ENCODE results near the gene ISOC2. TPM values are rescaled to one million over a fixed set of nuclear protein-coding genes. Genes with fewer than 3 reads are reported as not detected.

ISOC2 gene
- total and polyA plus RNA-seq, 4 experiments from 2014 or later = 9.9 to 29.4 (median 19.2) TPM

DNA sequence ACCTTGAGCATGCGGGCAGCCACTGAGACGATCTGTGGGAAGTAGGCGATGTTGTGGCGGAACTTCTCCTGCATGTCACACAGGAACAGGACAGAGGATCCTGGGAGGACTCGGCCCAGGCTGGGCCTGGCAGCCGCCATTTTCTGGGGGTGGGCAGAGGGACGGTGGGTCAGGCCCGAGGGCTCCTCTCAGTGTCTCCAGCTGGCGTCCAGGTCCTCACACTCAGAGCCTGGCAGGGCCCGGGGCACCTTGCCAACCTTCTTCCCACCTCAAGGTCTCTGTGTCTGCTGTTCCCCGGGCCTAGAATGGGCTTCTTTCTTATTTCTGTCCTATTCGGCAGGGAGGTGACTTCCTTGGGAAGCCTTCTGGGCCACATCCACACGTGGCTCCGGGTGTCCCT lies 5.1 kb downstream of the ISOC2 start:
- H3K36me3 Mint-ChIP-seq = peaks cover 3 to 8% of the 10 kb centered on the region in 2 donors
- H3K27ac Mint-ChIP-seq = no peak overlapping the region
- Histone ChIP-seq H3K36me3 (ENCODE audit: insufficient read depth, low read length) (no peaks in the 10 kb centered on the region), H3K27me3 (ENCODE audit: insufficient read depth, low read length) (no peaks in the 10 kb centered on the region), H3K4me3 (ENCODE audit: low read length in 2 of 2) (no peak overlapping the region), H3K9me3 (ENCODE audit: control insufficient read depth in 1 of 2, low read length in 2 of 2) (no peaks in the 10 kb centered on the region), H3K27ac (ENCODE audit: low read depth, low read length) (no peak overlapping the region), H3K4me1 (ENCODE audit: insufficient read depth, low read length) (peaks cover 22% of the 10 kb centered on the region)
- H3K9me3 Mint-ChIP-seq = no peaks in the 10 kb centered on the region
- ChIA-PET CTCF (ENCODE audit: partially characterized antibody) (no interaction called here), POLR2A (ENCODE audit: partially characterized antibody) (no interaction called here)
- peaks cover 7 to 15% of the 10 kb centered on the region in 2 donors for H3K27me3 Mint-ChIP-seq
- DNase-seq = peak in 1 of 5 donors; percentile 29
- intact Hi-C loops (cut with micrococcal nuclease) = no loop called here
- H3K4me1 Mint-ChIP-seq = peaks cover 14 to 35% (median 23%) of the 10 kb centered on the region in 4 donors
- H3K4me3 Mint-ChIP-seq = no peak overlapping the region

DNA sequence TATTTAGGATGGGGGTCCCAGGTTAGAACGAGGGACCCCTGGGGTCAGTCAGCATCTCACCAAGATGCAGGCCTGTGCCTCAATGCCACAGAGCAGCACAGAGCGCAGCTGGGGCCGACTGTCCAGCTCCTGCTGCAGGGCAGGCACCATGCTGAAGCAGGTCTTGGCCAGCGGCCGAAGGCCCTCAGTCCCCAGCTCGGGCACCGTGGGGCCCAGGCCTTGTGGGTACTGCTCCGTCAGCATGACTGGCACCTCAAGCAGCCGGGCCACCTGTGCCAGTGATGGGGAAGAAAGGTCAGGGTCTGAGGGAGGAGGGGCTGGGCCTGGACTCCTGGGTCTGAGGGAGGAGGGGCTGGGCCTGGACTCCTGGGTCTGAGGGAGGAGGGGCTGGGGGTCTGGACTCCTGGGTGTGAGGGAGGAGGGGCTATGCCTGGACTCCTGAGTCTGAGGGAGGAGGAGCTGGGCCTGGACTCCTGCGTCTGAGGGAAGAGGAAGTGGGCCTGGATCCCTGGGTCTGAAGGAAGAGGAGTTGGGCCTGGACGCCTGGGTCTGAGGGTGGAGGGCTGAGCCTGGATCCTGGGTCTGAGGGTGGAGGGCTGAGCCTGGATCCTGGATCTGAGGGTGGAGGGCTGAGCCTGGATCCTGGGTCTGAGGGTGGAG lies 5.7 kb downstream of the ISOC2 start:
- peaks cover 7 to 15% of the 10 kb centered on the region in 2 donors for H3K27me3 Mint-ChIP-seq
- no peaks in the 10 kb centered on the region for H3K36me3 ChIP-seq (ENCODE audit: insufficient read depth, low read length)
- intact Hi-C loops (cut with micrococcal nuclease) = no loop called here
- no peaks in the 10 kb centered on the region for H3K9me3 Mint-ChIP-seq
- no peaks in the 10 kb centered on the region for H3K9me3 ChIP-seq (ENCODE audit: control insufficient read depth in 1 of 2, low read length in 2 of 2)
- DNase-seq = peak in 1 of 5 donors; percentile 21
- H3K27ac Mint-ChIP-seq = no peak overlapping the region
- H3K4me1 ChIP-seq (ENCODE audit: insufficient read depth, low read length) = peaks cover 17% of the 10 kb centered on the region
- ChIA-PET POLR2A (ENCODE audit: partially characterized antibody) (no interaction called here), CTCF (ENCODE audit: partially characterized antibody) (no interaction called here)
- H3K36me3 Mint-ChIP-seq = peaks cover 3 to 8% of the 10 kb centered on the region in 2 donors
- no peak overlapping the region for H3K4me3 Mint-ChIP-seq
- H3K4me3 ChIP-seq (ENCODE audit: low read length in 2 of 2) = no peak overlapping the region
- H3K27ac ChIP-seq (ENCODE audit: low read depth, low read length) = no peak overlapping the region
- peaks cover 12 to 31% (median 20%) of the 10 kb centered on the region in 4 donors for H3K4me1 Mint-ChIP-seq
- no peaks in the 10 kb centered on the region for H3K27me3 ChIP-seq (ENCODE audit: insufficient read depth, low read length)

- H3K9me3 Mint-ChIP-seq = no peaks in the 10 kb centered on the region
- H3K27me3 ChIP-seq (ENCODE audit: insufficient read depth, low read length) = no peaks in the 10 kb centered on the region
- intact Hi-C loops (cut with micrococcal nuclease) = loop anchor here (1.0 kb wide), 2 partner anchors 163 to 314 kb away; no protein-coding TSS in a partner anchor
- H3K4me1 Mint-ChIP-seq = peaks cover 5 to 22% (median 15%) of the 10 kb centered on the region in 4 donors
- peak overlapping the region in 1 of 7 donors; percentile 22 for H3K27ac Mint-ChIP-seq
- CTCF ChIA-PET (ENCODE audit: partially characterized antibody) = interaction anchor here (1.3 to 3.0 kb wide), 4 partner anchors 13 to 313 kb away, joined by 5 to 12 read pairs (median 10); no protein-coding TSS in a partner anchor
- H3K4me3 Mint-ChIP-seq = peak overlapping the region in 1 of 8 donors; percentile 72
- no peak overlapping the region for H3K27ac ChIP-seq (ENCODE audit: low read depth, low read length)
- no peaks in the 10 kb centered on the region for H3K36me3 ChIP-seq (ENCODE audit: insufficient read depth, low read length)
- peaks cover 10 to 18% of the 10 kb centered on the region in 2 donors for H3K27me3 Mint-ChIP-seq
- H3K4me3 ChIP-seq (ENCODE audit: low read length in 2 of 2) = no peak overlapping the region
- peaks cover 10% of the 10 kb centered on the region for H3K4me1 ChIP-seq (ENCODE audit: insufficient read depth, low read length)
- DNase-seq = peak in 3 of 5 donors; percentile 28 to 45 (median 40)
- POLR2A ChIA-PET (ENCODE audit: partially characterized antibody) = no interaction called here
- H3K9me3 ChIP-seq (ENCODE audit: control insufficient read depth in 1 of 2, low read length in 2 of 2) = no peaks in the 10 kb centered on the region
- peaks cover 3 to 8% of the 10 kb centered on the region in 2 donors for H3K36me3 Mint-ChIP-seq
These were observed 6.6 kb downstream of the ISOC2 start for GRCh38 chr19:55454787-55455243.

DNA sequence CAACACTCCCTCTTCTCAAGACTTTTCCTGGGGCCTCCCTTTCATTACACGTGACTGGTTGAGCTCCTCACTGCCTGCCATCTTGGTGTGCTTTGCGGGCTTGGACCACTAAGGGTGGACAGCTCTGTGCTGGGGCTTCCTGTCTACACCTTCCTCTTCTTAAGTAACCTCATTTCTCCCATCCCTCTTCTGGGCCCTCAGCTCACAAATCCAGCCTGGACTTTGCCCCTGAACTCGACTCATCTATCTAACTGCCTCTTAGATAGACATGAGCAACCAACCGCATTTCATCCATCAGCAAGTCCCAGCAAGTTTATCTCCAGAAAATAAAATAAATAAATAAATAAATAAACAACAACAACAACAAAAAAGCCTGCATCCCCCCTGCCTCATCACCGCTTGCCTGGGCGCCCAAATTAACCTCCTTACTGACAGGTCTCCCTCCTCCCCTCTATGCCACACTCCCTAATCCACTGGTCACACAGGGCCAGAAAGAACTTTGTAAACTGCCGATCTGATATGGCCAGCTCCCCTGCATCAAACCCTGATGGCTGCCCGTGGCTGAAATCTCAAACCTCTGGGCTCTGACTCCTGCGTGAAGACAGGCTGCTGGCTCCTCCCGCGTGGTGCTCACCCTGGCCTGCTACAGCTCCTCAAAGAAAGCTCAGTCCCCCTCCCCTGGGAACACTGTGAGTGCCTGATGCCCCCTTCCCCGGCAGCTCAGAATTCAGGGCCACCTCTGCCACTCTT lies 7.8 kb downstream of the ISOC2 start:
- peak in 1 of 5 donors; percentile 31 for DNase-seq
- no peak overlapping the region for H3K27ac ChIP-seq (ENCODE audit: low read depth, low read length)
- no peaks in the 10 kb centered on the region for H3K9me3 Mint-ChIP-seq
- H3K27me3 Mint-ChIP-seq = peaks cover 12 to 18% of the 10 kb centered on the region in 2 donors
- H3K27me3 ChIP-seq (ENCODE audit: insufficient read depth, low read length) = no peaks in the 10 kb centered on the region
- no peaks in the 10 kb centered on the region for H3K9me3 ChIP-seq (ENCODE audit: control insufficient read depth in 1 of 2, low read length in 2 of 2)
- CTCF ChIA-PET (ENCODE audit: partially characterized antibody) = interaction anchor here (0.6 to 3.0 kb wide), 8 partner anchors 9 to 312 kb away, joined by 4 to 12 read pairs (median 6); no protein-coding TSS in a partner anchor
- no peaks in the 10 kb centered on the region for H3K36me3 ChIP-seq (ENCODE audit: insufficient read depth, low read length)
- H3K4me1 Mint-ChIP-seq = peaks cover 5 to 20% (median 15%) of the 10 kb centered on the region in 4 donors
- peak overlapping the region in 3 of 7 donors; percentile 25 to 82 (median 48) for H3K27ac Mint-ChIP-seq
- H3K36me3 Mint-ChIP-seq = peaks cover 3 to 8% of the 10 kb centered on the region in 2 donors
- peak overlapping the region in 7 of 8 donors; percentile 13 to 78 (median 56) for H3K4me3 Mint-ChIP-seq
- H3K4me1 ChIP-seq (ENCODE audit: insufficient read depth, low read length) = peaks cover 10% of the 10 kb centered on the region
- intact Hi-C loops (cut with micrococcal nuclease) = loop anchor here (1.0 kb wide), 2 partner anchors 161 to 312 kb away; no protein-coding TSS in a partner anchor
- POLR2A ChIA-PET (ENCODE audit: partially characterized antibody) = interaction anchor here (0.9 kb wide), 1 partner anchor 10 kb away, joined by 3 read pairs; no protein-coding TSS in a partner anchor
- H3K4me3 ChIP-seq (ENCODE audit: low read length in 2 of 2) = no peak overlapping the region

DNA sequence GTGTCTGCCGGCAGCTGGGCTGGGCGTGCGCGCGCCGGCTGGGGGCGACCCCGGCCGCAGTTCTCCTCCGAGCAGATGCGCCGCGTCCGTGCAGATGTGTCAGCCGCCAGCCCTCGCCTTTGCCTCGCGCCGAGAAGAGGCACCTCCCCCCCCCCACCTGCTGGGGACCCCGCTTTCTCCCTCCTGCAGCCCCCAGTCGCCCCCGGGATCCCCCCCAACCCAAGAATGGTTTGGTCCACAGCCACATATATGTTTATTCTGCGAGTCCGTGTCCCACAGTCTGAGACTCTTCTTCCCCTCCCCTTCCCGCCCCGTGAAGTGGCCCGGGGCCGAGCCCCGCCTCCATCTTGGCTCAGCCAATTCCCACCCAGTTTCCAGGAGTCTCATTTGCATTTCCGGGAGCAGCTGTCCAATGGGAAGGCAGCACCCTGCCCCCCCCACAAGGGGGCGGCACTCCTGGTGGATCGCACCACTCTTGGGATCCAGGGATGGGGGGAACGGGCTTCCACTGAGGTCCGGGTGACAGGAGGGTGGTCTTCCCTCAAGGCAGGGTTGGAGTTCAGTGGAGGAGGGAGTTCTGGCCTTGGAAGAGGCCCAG lies 8.6 kb downstream of the ISOC2 start:
- CTCF ChIA-PET (ENCODE audit: partially characterized antibody) = interaction anchor here (0.6 to 3.0 kb wide), 6 partner anchors 8 to 311 kb away, joined by 4 to 12 read pairs (median 8); no protein-coding TSS in a partner anchor
- Mint-ChIP-seq H3K27ac (no peak overlapping the region), H3K9me3 (no peaks in the 10 kb centered on the region), H3K4me3 (peak overlapping the region in 3 of 8 donors; percentile 56 to 78 (median 75)), H3K36me3 (peaks cover 3 to 8% of the 10 kb centered on the region in 2 donors), H3K4me1 (peaks cover 5 to 20% (median 15%) of the 10 kb centered on the region in 4 donors), H3K27me3 (peaks cover 12 to 18% of the 10 kb centered on the region in 2 donors)
- intact Hi-C loops (cut with micrococcal nuclease) = no loop called here
- POLR2A ChIA-PET (ENCODE audit: partially characterized antibody) = interaction anchor here (0.5 to 0.9 kb wide), 2 partner anchors 9 to 48 kb away, joined by 3 read pairs; no protein-coding TSS in a partner anchor
- H3K36me3 ChIP-seq (ENCODE audit: insufficient read depth, low read length) = no peaks in the 10 kb centered on the region
- H3K27me3 ChIP-seq (ENCODE audit: insufficient read depth, low read length) = no peaks in the 10 kb centered on the region
- DNase-seq = peak in 3 of 5 donors; percentile 23 to 59 (median 32)
- H3K27ac ChIP-seq (ENCODE audit: low read depth, low read length) = no peak overlapping the region
- peaks cover 10% of the 10 kb centered on the region for H3K4me1 ChIP-seq (ENCODE audit: insufficient read depth, low read length)
- no peak overlapping the region for H3K4me3 ChIP-seq (ENCODE audit: low read length in 2 of 2)
- no peaks in the 10 kb centered on the region for H3K9me3 ChIP-seq (ENCODE audit: control insufficient read depth in 1 of 2, low read length in 2 of 2)

DNA sequence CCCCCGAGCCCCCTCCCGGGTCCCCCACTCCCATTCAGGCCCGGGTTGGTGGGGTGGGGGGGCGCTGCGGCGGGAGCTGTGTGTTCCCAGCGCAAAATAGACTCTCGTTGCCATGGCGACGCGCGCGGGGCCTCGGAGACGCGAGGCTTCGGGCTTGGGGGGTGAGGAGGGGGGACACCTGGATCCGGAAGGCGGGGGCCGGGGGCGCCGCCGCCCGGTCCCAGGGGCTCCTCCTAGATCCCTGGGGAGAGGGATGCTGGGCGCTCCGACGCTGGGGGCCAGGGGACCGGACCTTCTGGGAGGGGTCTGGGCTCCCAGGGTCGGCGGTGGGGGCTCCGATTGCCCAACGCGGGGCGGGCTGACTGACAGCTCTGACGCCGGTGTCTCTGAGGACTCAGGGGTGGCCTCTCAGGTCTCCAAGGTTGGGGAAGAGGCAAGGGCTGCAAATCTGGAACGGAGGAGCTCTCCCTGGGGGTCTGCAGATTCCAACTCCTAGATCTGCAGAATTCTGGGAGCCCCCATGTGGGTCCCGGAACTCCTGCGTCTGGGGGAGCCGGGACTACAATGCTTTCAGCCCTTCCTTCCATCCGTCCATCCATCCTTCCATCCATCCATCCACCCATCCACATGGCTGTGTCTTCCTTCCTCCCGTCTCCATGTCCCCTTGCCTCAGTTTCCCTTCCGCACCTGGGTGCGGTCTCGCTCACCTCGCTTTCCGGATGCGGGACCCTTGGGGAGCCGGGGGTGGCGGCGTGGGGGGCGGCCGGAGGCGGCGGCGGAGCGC lies 9.3 kb downstream of the ISOC2 start:
- peak in 3 of 5 donors; percentile 29 to 61 (median 41) for DNase-seq
- Histone ChIP-seq H3K27ac (ENCODE audit: low read depth, low read length) (no peak overlapping the region), H3K36me3 (ENCODE audit: insufficient read depth, low read length) (no peaks in the 10 kb centered on the region), H3K9me3 (ENCODE audit: control insufficient read depth in 1 of 2, low read length in 2 of 2) (no peaks in the 10 kb centered on the region), H3K4me3 (ENCODE audit: low read length in 2 of 2) (no peak overlapping the region), H3K4me1 (ENCODE audit: insufficient read depth, low read length) (peaks cover 10% of the 10 kb centered on the region), H3K27me3 (ENCODE audit: insufficient read depth, low read length) (no peaks in the 10 kb centered on the region)
- peaks cover 12 to 18% of the 10 kb centered on the region in 2 donors for H3K27me3 Mint-ChIP-seq
- ChIA-PET CTCF (ENCODE audit: partially characterized antibody) (interaction anchor here (2.2 to 3.0 kb wide), 2 partner anchors 16 to 311 kb away, joined by 10 read pairs; no protein-coding TSS in a partner anchor), POLR2A (ENCODE audit: partially characterized antibody) (interaction anchor here (0.5 to 0.9 kb wide), 2 partner anchors 8 to 47 kb away, joined by 3 read pairs; no protein-coding TSS in a partner anchor)
- H3K4me1 Mint-ChIP-seq = peaks cover 5 to 20% (median 15%) of the 10 kb centered on the region in 4 donors
- intact Hi-C loops (cut with micrococcal nuclease) = no loop called here
- peak overlapping the region in 5 of 8 donors; percentile 41 to 74 (median 65) for H3K4me3 Mint-ChIP-seq
- H3K9me3 Mint-ChIP-seq = no peaks in the 10 kb centered on the region
- H3K27ac Mint-ChIP-seq = peak overlapping the region in 1 of 7 donors; percentile 87
- H3K36me3 Mint-ChIP-seq = peaks cover 3 to 8% of the 10 kb centered on the region in 2 donors
